Activated CD4-positive, alpha-beta T cell treated with anti-CD3 and anti-CD28 coated beads for 1 hour (primary cell): ENCODE results near the gene TST.

Experiments used
- DNase-seq: peaks from one replicate; pipeline ENCODE4 v3.0.0-alpha.2; 2020

The TST gene

DNA sequence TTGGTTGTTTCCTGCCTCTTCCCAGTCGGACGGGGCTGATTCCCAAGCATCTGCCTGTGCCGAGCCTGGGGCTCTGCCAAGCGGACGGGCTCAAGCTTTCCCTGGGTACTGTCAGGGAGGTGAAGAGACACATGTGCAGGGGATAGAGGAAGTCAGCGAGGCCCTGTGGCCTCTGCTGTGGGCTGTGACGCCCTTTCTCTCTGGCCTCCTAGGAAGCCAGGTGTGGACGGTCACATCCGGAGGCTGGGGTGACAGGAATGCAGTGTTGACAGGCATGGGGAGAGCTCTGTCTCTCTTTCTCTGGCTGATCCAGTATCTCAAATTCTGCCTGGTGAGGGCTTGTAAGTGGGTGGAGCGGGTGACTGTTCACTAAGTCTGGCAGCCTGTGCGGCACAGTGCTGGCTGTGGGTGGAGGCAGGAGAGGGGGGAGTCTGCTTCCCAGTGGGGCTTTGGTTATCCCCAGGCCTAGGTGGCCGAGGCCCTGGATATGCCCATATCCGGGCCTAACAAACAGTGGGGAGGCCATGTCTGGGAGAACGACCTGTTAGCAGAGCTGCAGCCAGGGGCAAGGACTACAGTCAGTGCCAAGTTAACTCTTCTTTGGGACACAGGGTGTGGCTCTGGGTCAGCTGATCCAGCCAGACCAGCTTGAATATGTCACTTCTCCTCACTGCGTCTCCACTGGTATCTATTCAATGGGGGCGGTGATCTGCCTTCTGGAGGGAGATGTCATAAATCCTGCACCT is 34.2 kb upstream of the TST start:
- no peak for DNase-seq

DNA sequence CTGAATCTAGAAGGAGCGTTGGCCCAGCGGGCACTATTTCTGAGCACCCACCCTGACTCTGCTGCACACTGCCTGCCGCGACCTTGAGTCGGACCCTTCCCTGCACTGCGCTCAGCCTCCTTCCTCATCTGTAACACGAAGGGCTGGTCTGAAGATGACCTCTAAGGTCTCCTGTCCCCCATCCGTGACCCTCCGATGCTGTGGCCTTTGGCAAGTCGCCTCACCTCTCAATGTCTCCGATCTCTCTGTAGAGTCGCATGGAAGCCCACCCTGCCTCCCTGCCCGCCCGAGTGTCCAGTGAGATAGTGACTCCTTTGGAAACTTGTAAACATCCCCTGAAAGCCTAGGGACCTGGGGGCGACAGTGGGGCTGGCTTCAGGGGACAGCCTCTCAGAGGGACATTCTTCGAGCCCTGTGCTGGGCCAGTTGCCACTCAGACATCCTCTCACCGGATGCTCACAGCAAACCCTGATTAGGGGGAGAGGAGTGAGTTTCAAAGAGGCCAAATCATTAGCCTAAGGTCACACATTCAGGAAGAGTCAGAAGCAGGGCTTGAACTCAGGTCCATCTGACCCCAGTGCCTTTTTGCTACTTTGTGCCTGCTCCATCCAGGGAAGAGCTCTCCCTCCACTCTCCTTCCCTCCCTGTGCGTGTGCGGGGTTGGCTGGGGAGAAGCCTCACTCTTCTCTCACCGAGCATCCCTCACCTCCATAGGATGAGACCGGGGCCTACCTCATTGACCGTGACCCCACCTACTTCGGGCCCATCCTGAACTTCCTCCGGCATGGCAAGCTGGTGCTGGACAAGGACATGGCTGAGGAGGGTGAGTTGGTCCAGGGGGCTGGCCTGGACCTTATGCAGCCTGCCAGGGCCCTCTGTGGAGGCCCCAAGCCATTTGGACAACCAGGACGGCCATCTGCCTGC is 33.4 kb upstream of the TST start:
- no peak for DNase-seq

- DNase-seq = peak; percentile 65
These were observed 32.4 kb upstream of the TST start, which contains the start of gene KCTD17 for GRCh38 chr22:37051391-37052385. Gene KCTD17, plus strand, starts transcription at chr22:37051742. Its CDS starts 19 bp downstream, at chr22:37051761.

DNA sequence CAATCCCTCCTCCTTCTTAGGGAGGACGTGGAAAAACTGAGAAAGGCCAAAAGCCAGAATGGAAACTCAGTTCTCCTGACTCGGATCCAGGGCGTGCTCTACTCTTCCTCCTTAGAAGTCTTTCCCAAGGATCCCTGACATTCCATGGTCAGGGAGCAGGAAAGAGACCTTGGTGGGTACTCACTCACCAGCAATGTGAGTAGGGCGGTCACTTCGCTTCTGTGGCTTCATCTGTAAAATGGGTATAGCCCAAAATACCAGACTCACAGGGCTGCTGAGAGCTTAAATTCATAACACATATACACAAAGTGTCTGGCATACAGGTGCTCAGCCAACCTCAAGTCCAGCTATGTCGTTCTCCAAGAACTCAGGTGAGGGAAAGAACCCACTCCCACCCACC is 31.7 kb upstream of the TST start:
- no peak for DNase-seq

- no peak for DNase-seq
These were observed 30.0 kb upstream of the TST start for GRCh38 chr22:37049224-37049623.

DNA sequence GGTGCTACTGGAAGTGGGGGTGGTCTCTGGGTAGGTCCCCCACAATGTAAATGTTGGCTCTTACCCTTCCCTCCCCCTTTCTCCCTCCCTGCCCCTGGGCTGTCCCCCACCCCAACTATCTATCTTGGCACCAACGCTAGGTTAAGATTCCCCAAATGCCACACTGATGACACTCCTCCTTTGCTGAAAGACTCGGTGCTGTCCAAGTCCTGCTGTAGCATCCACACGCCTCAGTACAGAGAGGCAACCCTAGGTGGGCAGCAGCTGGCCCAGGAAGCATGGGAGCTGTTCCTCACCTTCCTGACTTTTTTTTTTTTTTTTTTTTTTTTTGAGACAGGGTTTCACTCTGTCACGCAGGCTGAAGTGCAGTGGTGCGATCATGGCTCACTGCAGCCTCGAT is 28.9 kb upstream of the TST start:
- no peak for DNase-seq

DNA sequence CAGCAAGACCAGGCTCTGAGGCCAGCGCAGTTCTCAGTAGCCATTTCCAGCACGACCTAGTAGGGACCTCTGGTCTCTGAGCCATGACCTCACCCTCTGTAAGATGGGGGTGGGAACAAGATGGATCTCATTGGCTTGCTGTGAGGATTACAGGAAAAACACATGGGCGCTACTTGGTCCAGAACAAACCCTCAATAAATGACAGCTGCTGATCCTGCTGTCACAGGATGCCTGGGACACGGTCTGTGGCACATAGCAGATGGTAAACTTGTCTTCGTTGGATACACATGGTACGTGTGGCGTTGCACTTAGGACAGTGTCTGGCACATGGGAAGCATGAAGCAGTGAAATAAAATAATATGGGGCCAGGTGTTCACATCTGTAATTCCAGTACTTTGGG is 27.8 kb upstream of the TST start:
- DNase-seq = no peak

- no peak for DNase-seq
These were observed 27.3 kb upstream of the TST start for GRCh38 chr22:37046589-37046988.

- no peak for DNase-seq
These were observed 26.7 kb upstream of the TST start for GRCh38 chr22:37045958-37046357.

DNA sequence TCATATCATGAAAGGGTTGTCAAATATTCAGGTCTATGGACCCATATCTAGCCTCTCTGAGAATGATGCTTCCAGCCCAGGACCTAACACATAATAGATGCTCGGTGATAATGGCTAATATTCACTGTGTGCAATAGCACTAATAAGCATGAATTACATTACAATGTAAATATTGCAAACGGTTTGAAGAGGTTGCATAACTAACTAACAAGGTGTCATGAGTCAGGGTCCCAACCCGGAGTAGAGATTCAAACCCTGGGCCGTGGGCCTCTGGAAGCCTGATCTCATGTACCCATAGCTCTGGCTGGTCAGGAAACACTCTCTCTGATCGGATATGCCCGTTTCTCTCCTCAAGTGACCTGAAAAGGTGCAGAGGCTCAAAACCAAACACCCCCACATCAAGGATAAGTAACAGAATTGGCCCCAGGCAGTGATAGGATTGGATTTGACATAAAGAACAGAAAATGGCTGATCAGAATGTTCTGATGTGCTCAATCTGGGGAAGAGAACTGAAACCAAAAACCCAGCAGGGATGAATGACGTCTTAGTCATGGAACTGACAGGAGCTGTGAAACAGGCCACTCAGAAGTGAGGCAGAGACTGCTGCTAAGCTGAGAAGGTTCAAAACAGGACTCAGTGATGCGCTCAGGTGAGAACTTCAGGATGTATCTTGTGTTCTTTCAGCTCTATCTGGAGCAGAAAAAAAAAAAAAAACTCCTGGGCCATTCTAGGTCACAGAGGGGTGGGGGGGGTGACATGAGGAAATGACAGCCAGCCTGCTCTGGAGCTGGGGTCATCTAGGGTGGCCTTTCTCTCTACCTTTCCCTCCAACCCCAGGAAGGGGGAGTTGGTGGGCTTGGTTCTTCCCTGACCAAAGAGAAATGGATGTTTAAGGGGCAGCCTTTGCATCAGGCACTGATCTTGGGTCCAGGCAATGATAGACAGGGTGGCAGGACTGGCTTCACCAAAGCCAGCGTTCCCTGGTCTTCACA is 25.7 kb upstream of the TST start:
- no peak for DNase-seq

- no peak for DNase-seq
These were observed 24.7 kb upstream of the TST start for GRCh38 chr22:37043828-37044538.

- DNase-seq = no peak
These were observed 24.1 kb upstream of the TST start for GRCh38 chr22:37043209-37043827.

- no peak for DNase-seq
These were observed 20.2 kb upstream of the TST start for GRCh38 chr22:37039466-37039865.

DNA sequence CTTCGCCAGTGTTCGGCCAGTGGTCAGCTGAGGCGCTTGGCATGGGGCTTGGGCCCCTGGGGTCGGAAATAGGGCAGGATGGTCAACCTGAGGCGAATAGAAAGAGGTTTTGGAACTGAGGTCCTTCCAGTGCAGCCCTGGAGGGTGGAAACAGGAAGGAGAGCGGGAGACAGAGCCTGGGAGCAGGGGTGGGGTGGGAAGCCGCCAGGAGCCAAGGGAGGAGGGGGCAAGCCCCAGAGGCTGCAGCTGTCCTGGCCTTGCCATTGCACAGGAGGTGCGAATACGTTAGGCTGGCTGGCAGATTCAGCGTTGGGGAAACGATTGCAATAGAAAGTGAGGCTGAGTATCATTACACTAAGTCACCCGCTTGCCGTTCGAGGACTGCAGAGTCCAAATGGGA is 18.4 kb upstream of the TST start:
- DNase-seq = no peak

DNA sequence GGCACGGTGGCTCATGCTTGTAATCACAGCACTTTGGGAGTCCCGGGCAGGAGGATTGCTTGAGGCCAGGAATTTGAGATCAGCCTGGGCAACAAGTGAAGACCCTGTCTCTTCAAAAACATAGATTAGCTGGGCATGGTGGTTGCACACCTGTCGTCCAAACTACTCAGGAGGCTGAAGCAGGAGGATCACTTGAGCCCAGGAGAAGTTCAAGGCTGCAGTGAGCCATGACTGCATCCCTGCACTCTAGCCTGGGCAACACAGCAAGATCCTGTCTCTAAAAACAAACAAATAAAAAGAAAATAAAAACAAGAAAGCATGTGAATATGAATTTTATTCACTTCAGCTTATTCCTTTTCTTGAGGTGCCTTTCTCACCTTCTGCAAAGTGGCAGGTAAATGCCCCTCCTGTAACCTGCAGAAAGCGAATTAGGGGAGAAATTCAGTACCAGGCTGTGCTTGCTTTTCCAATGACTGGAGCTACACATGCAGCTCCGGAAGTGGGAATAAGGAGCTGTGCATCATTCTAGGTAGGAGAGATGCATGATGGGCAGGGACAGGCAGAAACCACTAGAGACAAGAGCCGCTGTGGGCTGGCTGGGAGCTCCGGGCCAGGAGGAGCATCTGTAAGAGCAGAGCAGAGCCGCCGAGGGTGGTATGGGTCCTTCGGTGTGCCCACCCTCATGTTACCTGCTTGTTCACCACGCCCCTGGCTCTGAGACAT is 17.6 kb upstream of the TST start:
- DNase-seq = no peak

DNA sequence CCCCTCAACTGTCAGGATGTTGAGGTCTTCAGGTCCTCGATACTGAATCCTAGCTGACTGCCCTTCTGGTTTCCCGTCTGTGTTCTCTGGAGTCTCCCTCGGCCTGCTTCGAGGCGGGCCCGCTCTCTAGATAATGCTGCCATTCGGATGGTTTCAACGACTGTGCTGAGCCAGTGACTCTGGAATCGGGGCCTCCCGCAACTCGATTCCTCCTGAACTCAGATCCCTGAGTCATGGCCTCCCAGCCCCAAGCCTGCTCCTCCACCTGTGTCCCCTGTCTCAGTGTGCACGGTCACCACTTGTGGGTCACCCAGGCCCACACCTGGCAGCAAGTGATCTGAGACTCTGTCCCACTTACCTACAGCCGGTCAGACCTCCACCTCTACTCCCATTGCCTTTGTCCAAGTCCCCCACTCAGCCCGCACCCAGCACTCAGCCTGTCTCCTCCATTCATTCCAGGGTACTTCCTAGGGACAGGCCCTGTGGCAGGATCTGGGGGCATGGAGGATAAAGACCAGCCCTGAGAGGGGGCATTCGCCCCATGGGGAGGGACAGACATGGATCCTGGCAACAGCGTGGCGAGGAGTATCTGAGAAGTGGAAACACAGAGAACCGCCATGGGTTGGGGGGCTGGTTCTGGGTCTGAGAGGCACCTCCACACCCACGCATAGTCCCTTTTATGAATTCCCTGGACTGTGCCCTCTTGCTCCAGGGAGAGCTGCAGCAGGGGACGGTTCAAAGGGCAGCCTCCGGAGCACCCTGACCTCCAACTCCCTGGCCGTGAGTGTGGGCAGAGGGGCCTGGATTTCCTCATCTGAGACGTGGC is 14.6 kb upstream of the TST start:
- no peak for DNase-seq

DNA sequence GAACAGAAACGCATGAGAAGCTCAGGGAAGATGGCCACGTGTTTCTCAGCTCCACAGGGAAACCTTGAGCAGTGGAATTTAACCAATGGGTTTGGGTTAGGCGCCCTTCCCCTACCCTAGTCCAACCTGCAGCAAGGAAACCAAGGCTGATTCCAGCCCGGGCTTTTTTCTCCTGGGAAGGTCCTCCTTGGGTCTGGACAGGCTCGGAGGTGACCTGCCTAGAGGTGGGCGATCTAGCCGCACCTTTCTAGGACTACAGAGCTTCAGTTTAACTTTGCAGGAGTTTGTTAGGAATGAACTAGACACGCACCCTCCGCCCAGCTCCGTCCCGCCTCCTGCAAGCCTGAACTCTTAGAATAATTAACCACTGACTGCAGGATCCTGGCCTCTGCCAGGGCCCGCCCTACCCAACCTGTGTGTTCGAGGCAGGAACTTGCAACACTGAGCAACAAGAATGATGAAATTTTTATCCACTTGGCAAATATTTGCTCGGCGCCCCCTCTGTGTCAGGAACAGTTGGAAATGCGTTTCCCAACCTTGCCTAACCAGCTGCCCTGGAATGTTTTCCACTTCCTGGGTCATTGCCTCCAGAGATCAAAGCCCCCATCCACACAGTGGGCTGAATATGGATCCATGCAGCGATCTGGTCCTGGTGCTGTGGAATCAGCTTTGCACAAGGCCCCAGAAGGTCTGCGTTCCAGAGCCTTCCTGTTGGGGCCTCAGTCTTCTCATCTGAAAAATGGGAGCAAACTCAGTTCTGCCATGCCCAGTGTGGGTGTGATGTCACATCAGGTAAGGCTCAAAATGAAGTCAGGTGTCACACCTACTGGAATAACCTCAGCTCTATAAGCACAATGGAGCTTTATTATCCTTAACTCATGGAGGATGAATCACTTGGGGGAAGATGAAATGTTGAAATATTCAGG is 13.6 kb upstream of the TST start:
- DNase-seq = no peak

DNA sequence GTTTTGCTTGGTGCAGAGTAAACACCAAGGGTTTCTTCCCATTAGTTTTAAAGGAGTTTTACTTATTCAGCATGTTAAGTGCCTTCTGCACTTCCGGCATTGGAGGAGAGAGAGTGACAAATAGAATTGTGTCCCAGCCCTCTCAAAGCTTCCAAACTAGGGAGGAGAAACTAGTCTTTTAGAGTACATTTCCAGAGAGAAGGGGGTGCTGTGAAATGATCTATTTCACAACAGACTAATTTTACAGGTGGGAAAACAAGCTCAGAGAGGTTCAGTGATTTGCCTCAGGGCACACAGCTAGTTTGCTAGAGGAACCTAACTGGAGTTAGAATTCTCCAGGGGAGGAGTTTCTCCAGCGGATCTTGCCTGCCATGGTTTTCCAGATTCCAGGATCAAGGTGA is 12.9 kb upstream of the TST start:
- no peak for DNase-seq
